Colonic mucosa (tissue), 4 donors: ENCODE results near the gene EYA4. TPM values are rescaled to one million over a fixed set of nuclear protein-coding genes. Genes with fewer than 3 reads are reported as not detected.

ENCODE experiments used
- DNase-seq: peaks from one replicate; pipeline ENCODE4 v3.0.0-alpha.2; 2020
- H3K27ac ChIP-seq: fragments of 200-600 bp; one replicate; pipeline ENCODE4 v1.8.0; 2021
- H3K27me3 ChIP-seq: fragments of 200-600 bp; one replicate; pipeline ENCODE4 v1.8.0; 2021
- H3K36me3 ChIP-seq: fragments of 200-600 bp; one replicate; pipeline ENCODE4 v1.8.0; 2021
- H3K4me1 ChIP-seq: fragments of 200-600 bp; one replicate; pipeline ENCODE4 v1.8.0; 2021; ENCODE audit warnings: mild to moderate bottlenecking
- H3K4me3 ChIP-seq: fragments of 200-600 bp; one replicate; pipeline ENCODE4 v1.8.0; 2021
- H3K9ac ChIP-seq, 2 donors: one replicate each; pipeline ENCODE4 v1.7.0; 2013; ENCODE audit warnings: control low read depth in 2 of 2, low read depth in 2 of 2, low read length in 2 of 2
- H3K9me3 ChIP-seq: fragments of 200-600 bp; one replicate; pipeline ENCODE4 v1.8.0; 2021
- CTCF ChIP-seq: fragments of 200-600 bp; IDR thresholded peaks from one replicate; pipeline ENCODE4 v1.8.0; 2022; ENCODE audit warnings: antibody characterized with exemption, mild to moderate bottlenecking
- intact Hi-C: fragments of 100-400 bp; cut with DNase I; formaldehyde crosslinking; loops from one replicate; pipeline ENCODE4 v1.14.1; 2022
- total RNA-seq, 2 donors: library from RNA; stranded (reverse); fragmentation: NEBNext Ultra II Directional in 1 of 2; extraction: Animal tissue kit (Norgen Biotek cat#: 25700) in 1 of 2; gene quantifications; one replicate each; pipeline ENCODE4 v1.2.1, GENCODE V29; 2021
- donor health status: healthy.
- donor health status: DM: no; HTN: no; CAD: no.
- donor health status: DM: no; HTN: no; CAD: no.

Gene EYA4
- total RNA-seq, 2 donors from 2014 or later, result 0.05 TPM; not detected in 1

GRCh38 chr6:133348846-133349245, 107.7 kb downstream of the EYA4 start:
- Histone ChIP-seq H3K4me1 (no peaks in the 10 kb centered on the region), H3K9ac (no peak overlapping the region), H3K36me3 (no peaks in the 10 kb centered on the region), H3K4me3 (no peak overlapping the region), H3K9me3 (no peaks in the 10 kb centered on the region), H3K27ac (no peak overlapping the region), H3K27me3 (no peaks in the 10 kb centered on the region)
- no peak for DNase-seq
- no peak for TF ChIP-seq CTCF
- intact Hi-C loops, result no loop called here

- intact Hi-C loops, result no loop called here
- Histone ChIP-seq H3K27ac (no peak overlapping the region), H3K36me3 (no peaks in the 10 kb centered on the region), H3K9me3 (no peaks in the 10 kb centered on the region), H3K27me3 (no peaks in the 10 kb centered on the region), H3K4me1 (no peaks in the 10 kb centered on the region), H3K9ac (no peak overlapping the region), H3K4me3 (no peak overlapping the region)
- no peak for DNase-seq
- no peak for TF ChIP-seq CTCF
Measured at GRCh38 chr6:133350928-133351327, 109.8 kb downstream of the EYA4 start.

DNA sequence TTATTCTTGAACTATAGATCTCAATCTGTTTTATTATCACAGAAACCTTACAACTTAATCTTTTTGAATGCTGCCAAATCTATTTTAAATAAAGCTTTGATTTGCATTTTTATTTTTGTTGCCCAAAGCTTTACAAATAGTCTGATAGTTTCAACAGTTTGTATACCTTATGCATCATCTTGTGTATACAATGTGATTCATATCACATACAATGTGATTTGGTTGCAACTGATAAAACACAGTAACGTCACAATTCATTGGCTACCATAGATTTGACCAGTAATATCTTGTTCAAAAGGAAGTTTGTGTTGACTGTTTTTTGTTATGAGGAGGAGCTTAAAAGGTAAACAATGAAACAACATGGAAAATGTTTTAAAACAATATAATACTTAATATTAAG, 110.9 kb downstream of the EYA4 start:
- no peak for DNase-seq
- intact Hi-C loops, result no loop called here
- H3K9me3 ChIP-seq, result no peaks in the 10 kb centered on the region
- H3K4me1 ChIP-seq, result no peaks in the 10 kb centered on the region
- no peak overlapping the region for H3K27ac ChIP-seq
- TF ChIP-seq CTCF, result no peak
- H3K27me3 ChIP-seq, result no peaks in the 10 kb centered on the region
- no peak overlapping the region for H3K4me3 ChIP-seq
- no peaks in the 10 kb centered on the region for H3K36me3 ChIP-seq
- no peak overlapping the region for H3K9ac ChIP-seq

GRCh38 chr6:133353061-133353460, 111.9 kb downstream of the EYA4 start:
- DNase-seq, result no peak
- Histone ChIP-seq H3K36me3 (no peaks in the 10 kb centered on the region), H3K27ac (no peak overlapping the region), H3K9me3 (no peaks in the 10 kb centered on the region), H3K9ac (no peak overlapping the region), H3K4me3 (no peak overlapping the region), H3K4me1 (no peaks in the 10 kb centered on the region), H3K27me3 (no peaks in the 10 kb centered on the region)
- TF ChIP-seq CTCF, result no peak
- intact Hi-C loops, result no loop called here

DNA sequence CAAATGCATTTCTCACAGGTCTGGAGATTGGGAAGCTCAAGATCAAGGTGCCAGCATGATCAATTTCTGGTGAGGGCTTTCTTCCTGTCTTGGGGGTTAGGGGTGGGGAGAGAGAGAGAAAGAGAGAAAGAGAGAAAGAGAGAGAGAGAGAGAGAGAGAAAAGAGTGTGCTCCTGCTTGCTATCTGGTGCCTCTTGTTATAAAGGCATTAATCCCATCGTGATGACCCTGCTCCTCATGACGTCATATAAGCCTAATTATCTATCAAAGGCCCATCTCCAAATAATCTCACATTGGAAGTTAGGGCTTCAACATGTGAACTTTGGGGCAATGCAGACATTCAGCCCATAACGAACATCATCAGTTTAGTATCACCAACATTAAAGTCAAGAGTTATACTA, 114.8 kb downstream of the EYA4 start:
- no peak for DNase-seq
- no peak overlapping the region for H3K27ac ChIP-seq
- no peak overlapping the region for H3K9ac ChIP-seq
- H3K4me1 ChIP-seq, result no peaks in the 10 kb centered on the region
- H3K4me3 ChIP-seq, result no peak overlapping the region
- H3K27me3 ChIP-seq, result no peaks in the 10 kb centered on the region
- no peaks in the 10 kb centered on the region for H3K9me3 ChIP-seq
- H3K36me3 ChIP-seq, result no peaks in the 10 kb centered on the region
- TF ChIP-seq CTCF, result no peak
- intact Hi-C loops, result no loop called here
